GM18519 (cell line): ENCODE measurements around the gene TAGLN2.

Source experiments
- ATAC-seq: cut with Tn5 transposase; IDR thresholded peaks from one replicate; pipeline ENCODE4 v1.9.1; 2021; ENCODE audit warnings: mild to moderate bottlenecking, moderate library complexity; ENCODE audit not compliant: unreplicated experiment, low FRiP score

Gene TAGLN2

GRCh38 chr1:159924791-159925718 is at the start of gene TAGLN2:
TAGLN2 (minus strand) TSS chr1:159925507; CDS start chr1:159920509, 4,998 bp downstream.
- ATAC-seq = peak; percentile 69

GRCh38 chr1:159974350-159974965 is 49.2 kb upstream of the TAGLN2 start:
- ATAC-seq = no peak

- ATAC-seq = no peak
These were observed 48.1 kb upstream of the TAGLN2 start for GRCh38 chr1:159973350-159973940.

GRCh38 chr1:159972443-159973205 is 47.3 kb upstream of the TAGLN2 start:
- no peak for ATAC-seq

GRCh38 chr1:159970932-159971342 is 45.6 kb upstream of the TAGLN2 start:
- no peak for ATAC-seq

GRCh38 chr1:159968901-159969300 is 43.6 kb upstream of the TAGLN2 start:
- ATAC-seq = no peak

GRCh38 chr1:159965263-159965662 is 40.0 kb upstream of the TAGLN2 start:
- no peak for ATAC-seq

GRCh38 chr1:159964144-159964543 is 38.8 kb upstream of the TAGLN2 start:
- no peak for ATAC-seq

GRCh38 chr1:159962176-159962575 is 36.9 kb upstream of the TAGLN2 start:
- ATAC-seq = no peak

- no peak for ATAC-seq
These were observed 36.3 kb upstream of the TAGLN2 start for GRCh38 chr1:159961636-159962035.

GRCh38 chr1:159960721-159961381 is 35.5 kb upstream of the TAGLN2 start:
- no peak for ATAC-seq

- ATAC-seq = no peak
These were observed 34.1 kb upstream of the TAGLN2 start for GRCh38 chr1:159959451-159959850.

- no peak for ATAC-seq
These were observed 33.5 kb upstream of the TAGLN2 start for GRCh38 chr1:159958719-159959380.

GRCh38 chr1:159957824-159958268 is 32.5 kb upstream of the TAGLN2 start:
- no peak for ATAC-seq

GRCh38 chr1:159955456-159955855 is 30.1 kb upstream of the TAGLN2 start:
- no peak for ATAC-seq

GRCh38 chr1:159953536-159954515 is 28.5 kb upstream of the TAGLN2 start, which contains the start of gene SLAMF9:
SLAMF9 (minus strand) TSS chr1:159954237; CDS start chr1:159954137, 100 bp downstream.
- ATAC-seq = no peak

GRCh38 chr1:159952932-159953331 is 27.6 kb upstream of the TAGLN2 start:
- no peak for ATAC-seq

- ATAC-seq = no peak
These were observed 26.2 kb upstream of the TAGLN2 start for GRCh38 chr1:159951551-159951950.
